ENCODE results near the gene LRRC71.

Gene LRRC71

GRCh38 chr1:156970017-156970416 is 49.6 kb downstream of the LRRC71 start (continued):
- no peak for TF ChIP-seq ZBTB11 (tag by site-specific recombination; conservative IDR thresholded peaks at IDR 0.05; ENCODE audit: low read depth)

GRCh38 chr1:156973417-156973816 is 53.0 kb downstream of the LRRC71 start:
- no peak overlapping the region for H3K4me3 ChIP-seq (ENCODE audit: low read depth, low read length)
- ChIA-PET POLR2A (no interaction called here), CTCF (no interaction called here)
- H3K36me3 ChIP-seq (ENCODE audit: control insufficient read depth in 2 of 2, insufficient read depth in 1 of 2, low read length in 2 of 2), result peaks cover 22 to 93% of the 10 kb centered on the region in 2 experiments
- H3K9me3 ChIP-seq (ENCODE audit: control insufficient read depth, insufficient read depth, low read depth, low read length), result no peaks in the 10 kb centered on the region
- H3K27ac ChIP-seq (ENCODE audit: extremely low read depth, low read depth, low read length), result no peak overlapping the region
- TF ChIP-seq ZNF2 (tag by site-specific recombination; IDR thresholded peaks at IDR 0.05) (no peak), ZNF664 (tag by site-specific recombination; IDR thresholded peaks at IDR 0.05) (no peak), HIC1 (tag by site-specific recombination; IDR thresholded peaks at IDR 0.05) (no peak), ZNF585B (tag by site-specific recombination; IDR thresholded peaks at IDR 0.05) (no peak), BCL11B (tag by site-specific recombination; IDR thresholded peaks at IDR 0.05; ENCODE audit: low read depth) (no peak), WT1 (tag by site-specific recombination; IDR thresholded peaks at IDR 0.05) (no peak), ZNF843 (tag by site-specific recombination; IDR thresholded peaks at IDR 0.05) (no peak), ZNF10 (tag by site-specific recombination; IDR thresholded peaks at IDR 0.05) (no peak), ZNF138 (tag by site-specific recombination; IDR thresholded peaks at IDR 0.05; ENCODE audit: borderline replicate concordance) (no peak), SP3 (tag by site-specific recombination; IDR thresholded peaks at IDR 0.05) (no peak), ZNF626 (tag by site-specific recombination; IDR thresholded peaks at IDR 0.05) (no peak), ZNF692 (tag by site-specific recombination; IDR thresholded peaks at IDR 0.05) (no peak), ZNF280C (tag by site-specific recombination; IDR thresholded peaks at IDR 0.05) (no peak), ZNF529 (tag by site-specific recombination; IDR thresholded peaks at IDR 0.05; ENCODE audit: insufficient replicate concordance) (no peak), ZBTB6 (tag by site-specific recombination; IDR thresholded peaks at IDR 0.05) (no peak), ZNF513 (tag by site-specific recombination; IDR thresholded peaks at IDR 0.05) (no peak), ZNF623 (tag by site-specific recombination; IDR thresholded peaks at IDR 0.05) (no peak), OSR2 (tag by site-specific recombination; IDR thresholded peaks at IDR 0.05) (no peak), ZNF146 (tag by site-specific recombination; IDR thresholded peaks at IDR 0.05) (no peak), ZEB2 (tag by site-specific recombination; IDR thresholded peaks at IDR 0.05) (no peak)
- no peaks in the 10 kb centered on the region for H3K4me1 ChIP-seq (ENCODE audit: control insufficient read depth, insufficient read depth, low read length)
